ENCODE measurements around the gene TTLL9. TPM values are rescaled to one million over a fixed set of nuclear protein-coding genes. Genes with fewer than 3 reads are reported as not detected.
A peak's percentile ranks its signal among the peaks of the same experiment; 100 is the strongest.

Gene TTLL9
- polyA plus RNA-seq, 3 donors = 0.21 TPM; not detected in 2

DNA sequence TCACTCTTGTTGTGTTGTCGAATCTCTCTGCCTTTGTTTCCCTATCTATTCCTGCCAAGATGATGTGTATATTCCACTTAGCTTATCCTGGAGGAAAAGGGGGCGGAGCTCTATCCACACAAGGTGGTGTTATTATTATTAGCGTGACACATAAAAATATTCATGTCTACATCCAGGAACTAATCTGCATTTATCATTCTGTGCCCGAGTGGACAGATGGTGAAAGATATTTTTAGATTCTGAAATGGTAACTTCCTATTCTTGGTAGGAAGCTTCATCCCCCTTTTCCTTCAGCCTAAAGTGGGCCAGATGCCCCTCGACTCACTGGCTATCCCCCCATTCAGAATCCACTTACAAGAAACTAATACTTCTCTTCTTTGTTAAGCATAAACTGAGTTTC is 99.6 kb downstream of the TTLL9 start:
- Histone ChIP-seq H3K4me1 (ENCODE audit: control insufficient read depth in 1 of 2, insufficient read depth in 2 of 2, low read length in 2 of 2) (peaks cover 8% of the 10 kb centered on the region in 2 donors), H3K27ac (ENCODE audit: low read depth in 1 of 2, low read length in 2 of 2) (no peak overlapping the region), H3K4me3 (replicated peaks in 1 of 3; ENCODE audit: low read depth in 2 of 3, low read length in 3 of 3) (no peak overlapping the region), H3K27me3 (ENCODE audit: control insufficient read depth in 2 of 2, insufficient read depth in 2 of 2, low read length in 2 of 2) (peaks cover 15 to 27% of the 10 kb centered on the region in 2 donors), H3K79me2 (ENCODE audit: insufficient read depth, low read length) (no peaks in the 10 kb centered on the region), H4K20me1 (ENCODE audit: insufficient read depth, low read length) (no peaks in the 10 kb centered on the region), H3K9me3 (replicated peaks in 1 of 2; ENCODE audit: control insufficient read depth in 1 of 2, insufficient read depth in 1 of 2, low read length in 2 of 2) (no peaks in the 10 kb centered on the region), H3K9ac (ENCODE audit: insufficient read depth, low read length, poor library complexity, severe bottlenecking) (no peak overlapping the region), H2AFZ (ENCODE audit: insufficient read depth, low read depth, low read length, poor library complexity, severe bottlenecking) (no peak overlapping the region), H3K4me2 (replicated peaks; ENCODE audit: extremely low read depth, low read length, poor library complexity, severe bottlenecking) (no peak overlapping the region), H3K36me3 (replicated peaks in 1 of 2; ENCODE audit: control insufficient read depth in 1 of 2, insufficient read depth in 2 of 2, low read length in 2 of 2) (no peaks in the 10 kb centered on the region)
- Mint-ChIP-seq H3K4me3 (peak overlapping the region in 1 of 2 donors; percentile 78), H3K27me3 (ENCODE audit: low read depth in 3 of 3) (peaks cover 27 to 36% (median 28%) of the 10 kb centered on the region in 3 donors), H3K27ac (no peak overlapping the region), H3K4me1 (peaks cover 12% of the 10 kb centered on the region), H3K36me3 (no peaks in the 10 kb centered on the region), H3K9me3 (peaks cover 0 to 4% (median 0%) of the 10 kb centered on the region in 7 donors)
- no CpG with 5 or more reads among the region's 5 CpGs for WGBS (ENCODE audit: insufficient coverage)
- intact Hi-C loops (cut with micrococcal nuclease) = loop anchor here in 1 of 2 donors (10.0 kb wide), 1 partner anchor 125 kb away; no protein-coding TSS in a partner anchor
- no peak for DNase-seq
- no peak for TF ChIP-seq CTCF (IDR thresholded peaks at IDR 0.05)

DNA sequence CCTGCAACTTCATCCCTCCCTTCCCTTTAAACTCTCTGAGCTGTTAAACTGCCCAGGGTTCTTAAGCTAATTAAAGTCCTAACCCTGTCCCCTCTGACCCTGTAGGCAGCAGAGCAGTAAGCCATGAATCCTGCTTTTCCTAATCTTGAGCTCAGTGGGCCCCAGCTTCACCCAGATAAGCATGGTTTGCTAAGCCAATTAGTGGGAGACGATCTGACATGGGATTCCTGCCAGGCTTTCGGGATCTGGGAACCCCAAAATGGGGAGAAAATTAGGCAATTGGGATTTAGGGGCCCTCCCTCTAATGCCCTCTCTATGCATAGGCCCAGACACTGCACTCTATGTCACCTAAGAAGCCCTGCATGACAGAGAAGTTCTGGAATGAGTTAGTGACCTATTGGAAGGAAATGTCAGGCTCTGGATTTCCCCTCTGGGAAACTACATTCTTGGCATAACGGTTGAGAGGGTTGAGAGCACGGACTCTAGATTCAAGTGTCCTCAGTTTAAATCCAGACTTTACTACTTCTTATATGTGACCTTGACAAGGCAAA is 102.1 kb downstream of the TTLL9 start:
- WGBS (ENCODE audit: insufficient coverage) = no CpG with 5 or more reads among the region's 4 CpGs
- intact Hi-C loops (cut with micrococcal nuclease) = no loop called here

More for the DNA sequence above, 102.1 kb downstream of the TTLL9 start:
- no peaks in the 10 kb centered on the region for H3K9me3 ChIP-seq (replicated peaks in 1 of 2; ENCODE audit: control insufficient read depth in 1 of 2, insufficient read depth in 1 of 2, low read length in 2 of 2)
- peaks cover 8% of the 10 kb centered on the region in 2 donors for H3K4me1 ChIP-seq (ENCODE audit: control insufficient read depth in 1 of 2, insufficient read depth in 2 of 2, low read length in 2 of 2)
- peaks cover 9 to 17% of the 10 kb centered on the region in 2 donors for H3K27me3 ChIP-seq (ENCODE audit: control insufficient read depth in 2 of 2, insufficient read depth in 2 of 2, low read length in 2 of 2)
- no peak overlapping the region for H3K4me3 ChIP-seq (replicated peaks in 1 of 3; ENCODE audit: low read depth in 2 of 3, low read length in 3 of 3)
- Mint-ChIP-seq H3K4me3 (no peak overlapping the region), H3K27me3 (ENCODE audit: low read depth in 3 of 3) (peaks cover 11 to 31% (median 12%) of the 10 kb centered on the region in 3 donors), H3K4me1 (peaks cover 7% of the 10 kb centered on the region), H3K36me3 (no peaks in the 10 kb centered on the region), H3K9me3 (no peaks in the 10 kb centered on the region), H3K27ac (no peak overlapping the region)
- H3K4me2 ChIP-seq (replicated peaks; ENCODE audit: extremely low read depth, low read length, poor library complexity, severe bottlenecking) = no peak overlapping the region
- H2AFZ ChIP-seq (ENCODE audit: insufficient read depth, low read depth, low read length, poor library complexity, severe bottlenecking) = no peak overlapping the region
- no peaks in the 10 kb centered on the region for H3K79me2 ChIP-seq (ENCODE audit: insufficient read depth, low read length)
- no peaks in the 10 kb centered on the region for H3K36me3 ChIP-seq (replicated peaks in 1 of 2; ENCODE audit: control insufficient read depth in 1 of 2, insufficient read depth in 2 of 2, low read length in 2 of 2)
- no peak for TF ChIP-seq CTCF (IDR thresholded peaks at IDR 0.05)
- DNase-seq = no peak
- no peaks in the 10 kb centered on the region for H4K20me1 ChIP-seq (ENCODE audit: insufficient read depth, low read length)
- no peak overlapping the region for H3K27ac ChIP-seq (ENCODE audit: low read depth in 1 of 2, low read length in 2 of 2)
- no peak overlapping the region for H3K9ac ChIP-seq (ENCODE audit: insufficient read depth, low read length, poor library complexity, severe bottlenecking)

Data from CD14-positive monocyte (primary cell).